NCI-H526 (cell line): ENCODE data around the gene PRKAG2.

ENCODE experiments used
- DNase-seq, 2 experiments: peaks; one replicate each; lab custom pipeline; 2025; lab: John Stamatoyannopoulos, UW

The PRKAG2 gene

GRCh38 chr7:151817981-151818673, 58.8 kb downstream of the PRKAG2 start:
- no peak for DNase-seq

GRCh38 chr7:151817315-151817690, 59.6 kb downstream of the PRKAG2 start:
- DNase-seq = no peak

GRCh38 chr7:151816562-151817314, 60.2 kb downstream of the PRKAG2 start:
- DNase-seq = no peak

- no peak for DNase-seq
These were observed 61.5 kb downstream of the PRKAG2 start for GRCh38 chr7:151815419-151815818.

- DNase-seq = no peak
These were observed 62.4 kb downstream of the PRKAG2 start for GRCh38 chr7:151814400-151815009.

- DNase-seq = no peak
These were observed 62.9 kb downstream of the PRKAG2 start for GRCh38 chr7:151813997-151814396.

- no peak for DNase-seq
These were observed 63.5 kb downstream of the PRKAG2 start for GRCh38 chr7:151813445-151813844.

GRCh38 chr7:151812967-151813366, 63.9 kb downstream of the PRKAG2 start:
- DNase-seq = no peak

- no peak for DNase-seq
These were observed 66.3 kb downstream of the PRKAG2 start for GRCh38 chr7:151810441-151811232.

- DNase-seq = no peak
These were observed 67.1 kb downstream of the PRKAG2 start for GRCh38 chr7:151809864-151810170.

- DNase-seq = no peak
These were observed 67.6 kb downstream of the PRKAG2 start for GRCh38 chr7:151809146-151809863.

GRCh38 chr7:151808400-151809145, 68.3 kb downstream of the PRKAG2 start:
- DNase-seq = peak in 1 of 2 experiments; percentile 21

- no peak for DNase-seq
These were observed 69.1 kb downstream of the PRKAG2 start for GRCh38 chr7:151807846-151808245.

- no peak for DNase-seq
These were observed 69.8 kb downstream of the PRKAG2 start for GRCh38 chr7:151806952-151807775.

GRCh38 chr7:151806204-151806603, 70.7 kb downstream of the PRKAG2 start:
- DNase-seq = no peak

GRCh38 chr7:151805191-151805590, 71.7 kb downstream of the PRKAG2 start:
- DNase-seq = no peak

- no peak for DNase-seq
These were observed 72.2 kb downstream of the PRKAG2 start for GRCh38 chr7:151804756-151805155.

- DNase-seq = peak in 1 of 2 experiments; percentile 37
These were observed 73.1 kb downstream of the PRKAG2 start for GRCh38 chr7:151803841-151804240.

GRCh38 chr7:151802469-151802846, 74.5 kb downstream of the PRKAG2 start:
- no peak for DNase-seq

- no peak for DNase-seq
These were observed 75.0 kb downstream of the PRKAG2 start for GRCh38 chr7:151801782-151802468.
